ENCODE data around the gene SLX4.

GRCh38 chr16:3574195-3574594 is 37.2 kb downstream of the SLX4 start:
- TF ChIP-seq CTCF (IDR thresholded peaks at IDR 0.05; ENCODE audit: extremely low read depth in 1 of 2, insufficient read depth in 1 of 2, low read depth in 1 of 2, low read length in 2 of 2), result no peak
- no peak for TF ChIP-seq EZH2 (IDR thresholded peaks at IDR 0.05; ENCODE audit: borderline replicate concordance, low read depth, low read length, severe bottlenecking)
- TF ChIP-seq POLR2A (IDR thresholded peaks at IDR 0.05; ENCODE audit: low read depth, low read length), result no peak
- TF ChIP-seq MAX (IDR thresholded peaks at IDR 0.05; ENCODE audit: insufficient read depth, insufficient read length), result no peak
- TF ChIP-seq POLR2AphosphoS5 (IDR thresholded peaks at IDR 0.05; ENCODE audit: insufficient read depth, low read depth, low read length), result no peak
- no peak for TF ChIP-seq MYC (IDR thresholded peaks at IDR 0.05; ENCODE audit: low read depth, low read length)
- TF ChIP-seq JUN (IDR thresholded peaks at IDR 0.05; ENCODE audit: borderline replicate concordance, insufficient read depth, insufficient read length, low read depth), result no peak
- TF ChIP-seq GATA2 (IDR thresholded peaks at IDR 0.05; ENCODE audit: insufficient read depth, insufficient read length, low read depth, low read length), result no peak
